ENCODE data around the gene RERE.

RERE gene

DNA sequence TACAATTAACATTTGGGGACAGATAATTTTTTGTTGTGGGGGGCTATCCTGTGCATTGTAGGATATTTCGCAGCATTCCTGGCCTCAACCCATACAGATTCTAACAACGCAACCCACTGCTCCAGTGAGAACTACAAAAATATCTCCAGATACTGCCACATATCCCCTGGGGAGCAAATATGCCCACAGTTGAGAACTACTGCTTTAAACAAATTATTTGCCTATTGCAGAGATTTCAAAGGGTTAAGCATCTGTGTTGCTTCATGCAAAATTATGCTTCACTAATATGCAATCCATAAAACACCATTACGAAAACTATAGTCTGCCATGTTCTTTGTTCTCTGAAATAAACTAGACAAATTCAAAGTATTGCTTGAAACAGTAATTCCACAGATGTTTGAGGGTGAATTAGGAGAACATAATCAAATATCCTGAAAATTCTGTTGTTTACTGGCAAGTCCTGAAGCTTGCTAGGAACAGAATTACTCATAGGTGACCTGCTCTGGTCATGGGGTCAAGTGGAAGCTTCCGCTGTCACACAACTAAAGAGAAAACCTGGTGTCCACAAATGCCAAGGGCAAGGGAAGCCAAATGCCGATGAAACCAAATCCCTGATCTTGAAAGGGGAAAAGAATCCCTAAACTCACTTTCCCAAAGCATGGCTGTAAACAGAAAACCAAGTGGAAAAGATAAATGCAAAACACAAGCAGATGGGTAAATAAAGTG lies 149.4 kb downstream of the RERE start:
- no peak for DNase-seq (ENCODE audit: low read depth in 2 of 2)

DNA sequence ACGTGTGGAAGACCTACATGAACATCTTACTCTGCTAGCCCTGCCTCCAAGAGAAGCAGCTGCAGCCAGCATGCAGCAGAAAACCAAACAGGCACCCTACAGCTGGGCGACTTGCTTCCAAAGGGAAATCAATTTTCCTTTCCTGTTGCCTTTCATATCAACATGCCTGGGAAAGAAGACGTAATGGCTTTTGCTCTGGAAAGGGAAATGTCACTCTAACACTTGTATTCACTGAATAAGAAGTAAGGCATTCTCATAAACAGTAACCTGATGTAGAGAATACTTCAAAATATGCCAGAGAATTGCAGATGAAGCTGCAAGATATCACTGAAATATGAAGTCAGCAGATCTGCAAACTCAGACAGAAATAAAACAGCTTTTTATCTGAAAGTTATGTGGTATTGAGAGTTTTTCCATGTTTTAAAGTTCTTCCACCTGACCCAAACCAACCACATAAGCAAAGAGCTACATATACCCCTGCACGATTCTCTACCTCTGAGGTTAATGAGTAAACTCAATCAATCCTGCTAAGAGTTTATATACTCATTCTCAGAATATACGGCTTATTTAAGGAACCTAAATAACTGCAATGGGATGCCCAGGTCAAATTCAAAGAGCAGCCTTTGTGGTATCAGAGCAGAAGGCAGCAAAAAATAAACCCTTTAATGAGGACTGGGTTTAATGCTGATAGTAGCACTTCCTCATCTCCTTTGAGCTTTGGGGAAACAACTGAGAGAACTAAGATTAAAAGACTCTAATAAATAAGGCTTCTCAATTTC lies 150.9 kb downstream of the RERE start:
- no peak for DNase-seq (ENCODE audit: low read depth in 2 of 2)

GRCh38 chr1:8665833-8666232 lies 151.6 kb downstream of the RERE start:
- no peak for DNase-seq (ENCODE audit: low read depth in 2 of 2)

DNA sequence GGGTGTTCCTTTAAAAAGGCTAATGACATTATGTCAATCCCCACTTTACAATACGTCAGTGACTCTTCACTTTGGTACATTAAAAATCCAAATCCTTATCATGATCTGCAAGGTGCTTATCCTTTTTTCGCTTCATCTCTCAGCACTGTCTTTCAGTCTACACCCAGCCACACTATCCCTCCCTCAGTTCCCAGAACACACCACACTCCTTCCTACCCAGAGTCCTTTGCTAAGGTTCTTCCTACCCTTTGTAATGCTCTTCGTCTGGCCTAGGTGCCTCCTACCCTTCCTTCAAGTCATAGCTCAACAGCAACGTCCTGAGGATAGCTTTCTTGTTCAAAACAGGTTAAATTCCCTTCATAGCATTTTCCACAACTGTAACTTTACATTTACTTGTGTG lies 152.6 kb downstream of the RERE start:
- DNase-seq (ENCODE audit: low read depth in 2 of 2), result no peak

DNA sequence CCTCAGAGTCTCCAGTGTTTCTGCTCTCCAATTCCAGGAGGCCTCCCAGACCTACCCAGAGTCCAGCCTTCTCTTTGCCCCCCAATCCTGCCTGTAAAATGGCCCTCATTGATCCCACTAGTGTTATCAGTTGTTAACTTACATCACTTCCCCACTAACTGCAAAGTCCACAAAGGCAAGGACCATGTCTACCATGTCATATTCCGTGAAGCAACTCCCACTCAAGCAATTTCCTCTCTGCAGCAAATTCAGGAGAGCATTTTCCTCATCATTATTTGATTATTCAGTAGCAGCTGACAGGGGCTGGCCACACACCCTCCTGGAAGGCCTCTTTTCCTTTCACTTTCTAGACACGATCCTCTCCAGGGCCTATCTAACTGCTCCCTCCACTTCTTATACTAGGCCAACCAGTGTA lies 153.5 kb downstream of the RERE start:
- no peak for DNase-seq (ENCODE audit: low read depth in 2 of 2)

GRCh38 chr1:8663090-8663802 lies 154.2 kb downstream of the RERE start:
- DNase-seq (ENCODE audit: low read depth in 2 of 2), result no peak

DNA sequence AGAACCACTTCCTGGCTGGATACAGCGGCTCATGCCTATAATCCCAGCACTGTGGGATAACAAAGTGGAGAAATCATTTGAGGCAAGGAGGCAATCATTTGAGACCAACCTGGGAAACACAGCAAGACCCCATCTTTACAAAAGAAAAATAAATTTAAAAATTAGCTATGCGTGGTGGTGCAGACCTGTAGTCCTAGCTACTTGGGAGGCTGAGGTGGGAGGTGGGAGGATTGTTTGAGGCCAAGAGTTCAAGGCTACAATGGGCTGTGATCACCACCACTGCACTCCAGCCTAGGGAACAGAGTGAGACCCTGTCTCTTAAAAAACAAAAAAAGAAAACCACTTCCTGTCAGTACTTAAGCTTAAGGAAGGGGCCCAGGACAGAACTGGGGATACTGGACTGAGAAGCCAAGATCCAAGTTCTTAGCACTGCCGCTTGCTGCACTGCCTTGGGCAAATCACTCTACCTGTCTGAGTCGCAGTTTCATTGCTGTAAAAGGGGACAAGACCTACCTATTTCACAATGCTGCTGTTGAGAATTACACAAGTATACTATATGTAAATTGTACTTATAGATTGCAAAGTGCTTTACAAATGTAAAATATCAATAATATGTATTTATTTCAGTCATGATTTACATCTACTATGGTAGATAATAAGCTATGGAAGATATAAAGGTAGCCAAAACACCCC lies 154.9 kb downstream of the RERE start:
- DNase-seq (ENCODE audit: low read depth in 2 of 2), result no peak

GRCh38 chr1:8661185-8662110 lies 156.0 kb downstream of the RERE start:
- no peak for DNase-seq (ENCODE audit: low read depth in 2 of 2)

DNA sequence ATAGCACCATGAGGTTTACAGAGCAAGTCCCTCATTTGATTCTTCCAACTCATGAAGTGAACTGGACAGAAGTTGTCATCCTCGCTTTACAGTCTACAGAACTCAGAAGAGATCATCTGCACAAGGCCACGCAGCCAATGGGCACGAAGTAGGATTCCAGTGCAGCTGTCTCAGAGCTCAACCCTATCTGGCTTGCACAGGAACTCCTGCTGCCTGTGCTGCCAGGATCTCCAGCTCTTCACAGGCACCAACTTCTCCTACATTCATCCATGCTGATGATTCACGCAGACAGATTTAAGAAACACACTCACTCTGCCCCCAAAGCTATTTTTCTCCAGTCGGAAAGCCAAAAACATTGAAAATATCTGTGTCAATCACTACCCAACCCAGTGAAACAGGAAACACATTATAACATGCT lies 157.0 kb downstream of the RERE start:
- DNase-seq (ENCODE audit: low read depth in 2 of 2), result no peak

GRCh38 chr1:8659593-8659992 lies 157.8 kb downstream of the RERE start:
- no peak for DNase-seq (ENCODE audit: low read depth in 2 of 2)

- DNase-seq (ENCODE audit: low read depth in 2 of 2), result no peak
Observed at GRCh38 chr1:8653878-8654277, 163.6 kb downstream of the RERE start.

- no peak for DNase-seq (ENCODE audit: low read depth in 2 of 2)
Observed at GRCh38 chr1:8652467-8653046, 164.9 kb downstream of the RERE start.

- DNase-seq (ENCODE audit: low read depth in 2 of 2), result no peak
Observed at GRCh38 chr1:8651962-8652361, 165.5 kb downstream of the RERE start.

- DNase-seq (ENCODE audit: low read depth in 2 of 2), result no peak
Observed at GRCh38 chr1:8651236-8651890, 166.1 kb downstream of the RERE start.

GRCh38 chr1:8649875-8650274 lies 167.6 kb downstream of the RERE start:
- no peak for DNase-seq (ENCODE audit: low read depth in 2 of 2)

- DNase-seq (ENCODE audit: low read depth in 2 of 2), result no peak
Observed at GRCh38 chr1:8649027-8649426, 168.4 kb downstream of the RERE start.

GRCh38 chr1:8646996-8647395 lies 170.4 kb downstream of the RERE start:
- no peak for DNase-seq (ENCODE audit: low read depth in 2 of 2)

DNA sequence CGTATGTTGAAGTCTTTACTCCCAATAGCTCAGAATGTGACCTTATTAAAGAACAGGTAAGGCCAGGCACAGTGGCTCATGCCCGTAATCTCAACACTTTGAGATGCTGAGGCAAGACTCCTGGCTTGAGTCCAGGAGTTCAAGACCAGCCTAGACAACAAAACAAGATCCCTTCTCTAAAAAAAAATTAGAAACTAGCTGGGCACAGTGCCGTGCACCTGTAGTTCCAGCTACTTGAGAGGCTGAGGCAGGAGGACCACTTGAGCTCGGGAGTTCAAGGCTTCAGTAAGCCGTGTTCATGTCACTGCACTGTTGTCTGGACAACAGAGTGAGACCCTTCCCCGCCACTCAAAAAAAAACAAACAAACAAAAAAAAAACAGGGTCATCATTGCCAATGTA lies 171.3 kb downstream of the RERE start:
- no peak for DNase-seq (ENCODE audit: low read depth in 2 of 2)

DNA sequence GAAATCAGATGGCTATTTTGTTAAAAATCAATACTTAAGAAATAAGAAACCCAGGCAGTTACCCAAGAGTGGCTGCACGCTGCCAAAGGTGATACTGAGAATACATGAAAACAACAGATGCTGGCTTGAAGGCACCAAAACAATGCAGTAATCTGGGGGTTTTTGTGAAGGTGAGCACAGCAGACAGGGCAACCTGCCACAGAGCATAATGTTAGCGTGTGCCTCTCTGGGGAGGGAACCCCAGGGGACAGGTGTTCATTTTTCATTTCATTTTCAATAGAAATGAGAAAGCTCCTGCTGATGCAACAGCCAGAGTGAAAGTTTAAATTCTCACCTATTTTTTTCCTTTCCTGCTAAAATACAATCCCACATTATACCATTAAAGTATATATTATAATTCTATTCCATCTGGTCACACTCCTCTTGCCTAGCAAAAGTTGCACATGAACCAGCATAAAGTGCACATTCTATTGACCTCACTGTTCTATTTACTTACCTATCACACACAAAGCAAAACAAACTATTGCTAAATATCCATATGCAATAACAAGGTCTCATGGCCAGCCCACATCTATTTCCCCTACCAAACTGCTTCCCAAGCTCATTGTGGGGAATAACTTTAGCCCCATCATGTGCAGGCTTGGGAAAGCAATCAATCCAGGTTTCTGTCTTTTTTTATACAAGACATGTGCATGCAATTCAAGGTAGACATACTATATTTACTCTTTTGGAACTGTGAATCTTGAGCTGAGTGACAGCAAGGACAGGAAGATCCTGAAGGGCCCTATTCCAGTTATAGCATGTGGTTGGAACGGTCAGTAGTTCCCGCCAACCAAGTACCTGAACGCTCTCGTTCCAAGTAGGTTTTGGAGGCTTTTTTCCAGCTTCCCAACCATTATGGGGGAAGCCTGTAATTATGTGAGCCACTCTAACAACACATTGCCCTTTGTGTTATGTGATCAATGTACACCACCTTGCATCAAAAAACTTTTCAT lies 173.6 kb downstream of the RERE start:
- DNase-seq (ENCODE audit: low read depth in 2 of 2), result no peak

All from stimulated activated CD8-positive, alpha-beta memory T cell treated with anti-CD3 and anti-CD28 coated beads, Interleukin-15, amount 100 ng/mL, for 48 hours (primary cell).